ENCODE results near the gene ATP1A4.

Gene ATP1A4

DNA sequence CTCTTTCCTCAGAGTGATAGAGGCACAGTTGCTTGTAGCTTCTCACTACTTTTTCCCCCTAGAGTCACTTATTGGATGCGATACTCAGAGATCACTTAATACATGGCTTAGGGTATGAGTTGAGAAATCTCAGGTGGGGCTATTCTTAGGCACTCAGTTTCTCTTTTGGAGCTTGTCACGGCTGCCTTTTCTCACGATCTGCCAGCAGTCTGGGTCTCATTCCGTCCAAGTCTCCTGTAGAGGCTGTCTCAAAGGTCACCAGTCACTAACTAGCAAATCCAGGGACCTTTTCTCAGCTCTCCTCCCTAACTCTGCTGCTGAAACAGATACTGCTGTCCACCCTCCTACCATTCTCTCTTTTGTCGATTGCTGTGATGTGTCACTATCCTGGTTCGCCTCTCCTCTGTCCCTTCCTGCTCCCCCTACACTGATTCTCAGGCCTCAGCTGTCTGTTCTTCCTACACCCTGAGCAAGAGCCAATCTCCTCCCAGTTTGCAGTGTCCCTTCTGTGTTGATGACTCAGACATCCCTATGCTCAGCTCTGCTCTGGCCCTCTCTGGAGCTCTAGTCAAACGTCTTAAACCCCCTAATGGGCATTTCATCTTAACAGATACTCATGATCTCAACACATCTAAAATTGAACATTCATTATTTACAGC, 23.4 kb upstream of the ATP1A4 start:
- no peak for TF ChIP-seq TAF1 (IDR thresholded peaks at IDR 0.05; ENCODE audit: borderline replicate concordance, insufficient read depth, low read length)

DNA sequence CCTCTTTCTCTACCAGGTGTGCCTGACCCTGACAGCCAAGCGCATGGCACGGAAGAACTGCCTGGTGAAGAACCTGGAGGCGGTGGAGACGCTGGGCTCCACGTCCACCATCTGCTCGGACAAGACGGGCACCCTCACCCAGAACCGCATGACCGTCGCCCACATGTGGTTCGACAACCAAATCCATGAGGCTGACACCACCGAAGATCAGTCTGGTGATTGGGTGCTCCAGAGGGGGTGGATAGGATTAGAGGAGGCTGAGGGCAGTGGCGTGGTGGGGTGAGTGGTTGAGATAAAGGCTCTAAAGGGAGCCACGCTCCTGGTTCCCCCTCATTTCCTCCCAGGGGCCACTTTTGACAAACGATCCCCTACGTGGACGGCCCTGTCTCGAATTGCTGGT, 22.8 kb upstream of the ATP1A4 start:
- TF ChIP-seq POLR2AphosphoS5 (IDR thresholded peaks at IDR 0.05; ENCODE audit: low read depth, low read length), result no peak
- TF ChIP-seq, protein P1, sequence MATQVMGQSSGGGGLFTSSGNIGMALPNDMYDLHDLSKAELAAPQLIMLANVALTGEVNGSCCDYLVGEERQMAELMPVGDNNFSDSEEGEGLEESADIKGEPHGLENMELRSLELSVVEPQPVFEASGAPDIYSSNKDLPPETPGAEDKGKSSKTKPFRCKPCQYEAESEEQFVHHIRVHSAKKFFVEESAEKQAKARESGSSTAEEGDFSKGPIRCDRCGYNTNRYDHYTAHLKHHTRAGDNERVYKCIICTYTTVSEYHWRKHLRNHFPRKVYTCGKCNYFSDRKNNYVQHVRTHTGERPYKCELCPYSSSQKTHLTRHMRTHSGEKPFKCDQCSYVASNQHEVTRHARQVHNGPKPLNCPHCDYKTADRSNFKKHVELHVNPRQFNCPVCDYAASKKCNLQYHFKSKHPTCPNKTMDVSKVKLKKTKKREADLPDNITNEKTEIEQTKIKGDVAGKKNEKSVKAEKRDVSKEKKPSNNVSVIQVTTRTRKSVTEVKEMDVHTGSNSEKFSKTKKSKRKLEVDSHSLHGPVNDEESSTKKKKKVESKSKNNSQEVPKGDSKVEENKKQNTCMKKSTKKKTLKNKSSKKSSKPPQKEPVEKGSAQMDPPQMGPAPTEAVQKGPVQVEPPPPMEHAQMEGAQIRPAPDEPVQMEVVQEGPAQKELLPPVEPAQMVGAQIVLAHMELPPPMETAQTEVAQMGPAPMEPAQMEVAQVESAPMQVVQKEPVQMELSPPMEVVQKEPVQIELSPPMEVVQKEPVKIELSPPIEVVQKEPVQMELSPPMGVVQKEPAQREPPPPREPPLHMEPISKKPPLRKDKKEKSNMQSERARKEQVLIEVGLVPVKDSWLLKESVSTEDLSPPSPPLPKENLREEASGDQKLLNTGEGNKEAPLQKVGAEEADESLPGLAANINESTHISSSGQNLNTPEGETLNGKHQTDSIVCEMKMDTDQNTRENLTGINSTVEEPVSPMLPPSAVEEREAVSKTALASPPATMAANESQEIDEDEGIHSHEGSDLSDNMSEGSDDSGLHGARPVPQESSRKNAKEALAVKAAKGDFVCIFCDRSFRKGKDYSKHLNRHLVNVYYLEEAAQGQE (IDR thresholded peaks at IDR 0.05; ENCODE audit: insufficient read depth in 1 of 2, low read depth in 2 of 2, low read length in 2 of 2), result no peak
- TF ChIP-seq FOXP2 (optimal IDR thresholded peaks at IDR 0.05; ENCODE audit: borderline replicate concordance, extremely low read depth, extremely low read length, insufficient read depth), result no peak
- no peak for TF ChIP-seq SIN3A (IDR thresholded peaks at IDR 0.05; ENCODE audit: borderline replicate concordance, insufficient read depth, low read length)
- no peak for TF ChIP-seq TAF1 (IDR thresholded peaks at IDR 0.05; ENCODE audit: borderline replicate concordance, insufficient read depth, low read length)

DNA sequence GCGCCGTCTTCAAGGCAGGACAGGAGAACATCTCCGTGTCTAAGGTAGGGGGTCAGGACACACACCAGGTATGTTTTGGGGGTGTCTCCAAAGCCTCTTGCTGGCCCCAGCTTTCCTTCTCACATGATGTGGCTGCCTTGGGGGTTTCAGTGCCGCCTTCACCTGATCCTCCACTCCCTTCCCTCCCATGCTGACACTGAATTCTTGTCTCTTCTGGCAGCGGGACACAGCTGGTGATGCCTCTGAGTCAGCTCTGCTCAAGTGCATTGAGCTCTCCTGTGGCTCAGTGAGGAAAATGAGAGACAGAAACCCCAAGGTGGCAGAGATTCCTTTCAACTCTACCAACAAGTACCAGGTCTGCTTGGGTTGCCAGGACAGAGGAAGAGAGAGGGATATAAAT, 22.4 kb upstream of the ATP1A4 start:
- TF ChIP-seq, protein P1 (IDR thresholded peaks at IDR 0.05; ENCODE audit: insufficient read depth in 1 of 2, low read depth in 2 of 2, low read length in 2 of 2), result no peak
- TF ChIP-seq TAF1 (IDR thresholded peaks at IDR 0.05; ENCODE audit: borderline replicate concordance, insufficient read depth, low read length), result no peak
- TF ChIP-seq FOXP2 (optimal IDR thresholded peaks at IDR 0.05; ENCODE audit: borderline replicate concordance, extremely low read depth, extremely low read length, insufficient read depth), result no peak
- TF ChIP-seq POLR2AphosphoS5 (IDR thresholded peaks at IDR 0.05; ENCODE audit: low read depth, low read length), result no peak
- no peak for TF ChIP-seq SIN3A (IDR thresholded peaks at IDR 0.05; ENCODE audit: borderline replicate concordance, insufficient read depth, low read length)

DNA sequence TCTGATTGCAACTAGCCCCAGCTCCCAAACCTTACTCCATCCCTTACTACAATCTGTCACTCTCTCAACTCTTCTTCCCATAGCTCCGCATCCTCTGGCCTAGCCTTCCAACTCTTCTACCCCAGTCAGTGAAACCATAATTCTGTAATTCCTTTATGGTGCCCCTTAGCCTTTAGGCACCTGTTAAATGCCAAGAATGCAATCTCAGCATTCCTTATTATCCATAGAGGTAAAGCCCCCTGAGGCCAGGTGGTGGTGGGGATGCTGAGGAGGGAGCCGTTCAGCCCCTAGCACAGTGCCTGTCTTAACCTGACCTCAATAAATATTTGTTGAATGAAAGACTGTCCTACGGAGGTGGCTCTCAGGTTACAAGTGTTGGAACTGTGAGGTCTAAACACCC, 21.8 kb upstream of the ATP1A4 start:
- no peak for TF ChIP-seq FOXP2 (optimal IDR thresholded peaks at IDR 0.05; ENCODE audit: borderline replicate concordance, extremely low read depth, extremely low read length, insufficient read depth)
- TF ChIP-seq TAF1 (IDR thresholded peaks at IDR 0.05; ENCODE audit: borderline replicate concordance, insufficient read depth, low read length), result no peak
- TF ChIP-seq SIN3A (IDR thresholded peaks at IDR 0.05; ENCODE audit: borderline replicate concordance, insufficient read depth, low read length), result no peak
- TF ChIP-seq POLR2AphosphoS5 (IDR thresholded peaks at IDR 0.05; ENCODE audit: low read depth, low read length), result no peak
- TF ChIP-seq, protein P1 (IDR thresholded peaks at IDR 0.05; ENCODE audit: insufficient read depth in 1 of 2, low read depth in 2 of 2, low read length in 2 of 2), result no peak

DNA sequence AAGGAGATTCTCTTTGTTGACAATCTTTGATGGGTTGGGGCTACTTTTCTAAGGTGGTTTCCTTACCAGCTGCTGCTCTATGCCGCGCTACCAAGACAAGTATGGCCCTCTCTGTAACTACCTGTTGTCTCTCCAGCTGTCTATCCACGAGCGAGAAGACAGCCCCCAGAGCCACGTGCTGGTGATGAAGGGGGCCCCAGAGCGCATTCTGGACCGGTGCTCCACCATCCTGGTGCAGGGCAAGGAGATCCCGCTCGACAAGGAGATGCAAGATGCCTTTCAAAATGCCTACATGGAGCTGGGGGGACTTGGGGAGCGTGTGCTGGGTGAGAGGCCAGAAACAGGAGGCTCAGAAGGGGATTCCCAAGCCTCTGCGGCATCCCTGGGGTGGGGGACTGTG, 21.4 kb upstream of the ATP1A4 start:
- TF ChIP-seq, protein P1 (IDR thresholded peaks at IDR 0.05; ENCODE audit: insufficient read depth in 1 of 2, low read depth in 2 of 2, low read length in 2 of 2), result no peak
- no peak for TF ChIP-seq SIN3A (IDR thresholded peaks at IDR 0.05; ENCODE audit: borderline replicate concordance, insufficient read depth, low read length)
